Activated naive CD4-positive, alpha-beta T cell treated with anti-CD3 and anti-CD28 coated beads, Interleukin-2, amount 50 U/mL, for 72 hours (primary cell): ENCODE results near the gene WAC. TPM values are rescaled to one million over a fixed set of nuclear protein-coding genes. Genes with fewer than 3 reads are reported as not detected.
"Not testable (repeated sequence)": the region's sequence is repeated elsewhere in the genome, so short reads cannot be mapped to it uniquely, and the experiment has no call there.

Experiments
- ATAC-seq, 2 donors: fragments of 150-1000 bp; cut with Tn5 transposase; 2 replicates each; pipeline ENCODE4 v1.10.0; 2021; ENCODE audit warnings: mild to moderate bottlenecking in 2 of 2, moderate library complexity in 2 of 2
- DNase-seq, 2 donors: peaks; one replicate each; pipeline ENCODE4 v3.0.0; 2021 to 2022; ENCODE audit warnings: low spot score in 2 of 2
- H3K27ac Mint-ChIP-seq, 2 donors: one replicate each; pipeline ENCODE4 v1.8.0; 2022; ENCODE audit warnings: mild to moderate bottlenecking in 2 of 2, mixed read lengths in 2 of 2
- H3K36me3 Mint-ChIP-seq, 2 donors: one replicate each; pipeline ENCODE4 v1.8.0; 2022; ENCODE audit warnings: mixed read lengths in 2 of 2
- H3K9me3 Mint-ChIP-seq, 2 donors: one replicate each; pipeline ENCODE4 v1.8.0; 2022; ENCODE audit warnings: mixed read lengths in 2 of 2
- total RNA-seq, 2 donors: library from RNA; stranded (reverse); gene quantifications; one replicate each; pipeline ENCODE4 v1.2.3, GENCODE V29; 2022

WAC gene
- total RNA-seq, 2 donors from 2014 or later, result 119 to 120 TPM

- H3K36me3 Mint-ChIP-seq, result peaks cover 20 to 30% of the 10 kb centered on the region in 2 donors
- H3K9me3 Mint-ChIP-seq, DNase-seq, H3K27ac Mint-ChIP-seq, ATAC-seq: not testable (repeated sequence)
These were observed 76.7 kb downstream of the WAC start for GRCh38 chr10:28609636-28610035.

- Mint-ChIP-seq H3K9me3 (no peaks in the 10 kb centered on the region), H3K27ac (peak overlapping the region; percentile 36 to 77), H3K36me3 (peaks cover 20 to 40% of the 10 kb centered on the region in 2 donors)
- DNase-seq (no peak), ATAC-seq (no peak)
These were observed 80.0 kb downstream of the WAC start for GRCh38 chr10:28612877-28613276.

GRCh38 chr10:28616514-28616913, 83.6 kb downstream of the WAC start:
- Mint-ChIP-seq H3K9me3 (no peaks in the 10 kb centered on the region), H3K27ac (no peak overlapping the region), H3K36me3 (peaks cover 13 to 27% of the 10 kb centered on the region in 2 donors)
- no peak for ATAC-seq
- no peak for DNase-seq

- DNase-seq (no peak), ATAC-seq (no peak)
- Mint-ChIP-seq H3K27ac (no peak overlapping the region), H3K9me3 (no peaks in the 10 kb centered on the region), H3K36me3 (peaks cover 0 to 11% of the 10 kb centered on the region in 2 donors)
These were observed 86.5 kb downstream of the WAC start for GRCh38 chr10:28619455-28619854.

DNA sequence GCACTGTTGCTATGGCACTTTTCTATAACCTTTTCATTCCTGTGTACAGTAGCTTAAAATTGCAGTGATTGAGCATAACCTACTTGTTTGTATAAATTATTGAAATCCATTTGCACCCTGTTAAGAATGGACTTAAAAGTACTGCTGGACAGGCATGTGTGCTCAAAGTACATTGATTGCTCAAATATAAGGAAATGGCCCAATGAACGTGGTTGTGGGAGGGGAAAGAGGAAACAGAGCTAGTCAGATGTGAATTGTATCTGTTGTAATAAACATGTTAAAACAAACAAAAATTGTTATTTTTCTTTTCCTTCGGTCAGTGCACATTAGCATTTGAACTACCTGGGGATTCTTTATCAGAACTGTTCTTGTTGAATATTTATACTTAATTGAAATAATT, 87.3 kb downstream of the WAC start:
- peak overlapping the region in 1 of 2 donors; percentile 69 for H3K27ac Mint-ChIP-seq
- no peak for DNase-seq
- ATAC-seq, result no peak
- no peaks in the 10 kb centered on the region for H3K9me3 Mint-ChIP-seq
- peaks cover 0 to 8% of the 10 kb centered on the region in 2 donors for H3K36me3 Mint-ChIP-seq

DNA sequence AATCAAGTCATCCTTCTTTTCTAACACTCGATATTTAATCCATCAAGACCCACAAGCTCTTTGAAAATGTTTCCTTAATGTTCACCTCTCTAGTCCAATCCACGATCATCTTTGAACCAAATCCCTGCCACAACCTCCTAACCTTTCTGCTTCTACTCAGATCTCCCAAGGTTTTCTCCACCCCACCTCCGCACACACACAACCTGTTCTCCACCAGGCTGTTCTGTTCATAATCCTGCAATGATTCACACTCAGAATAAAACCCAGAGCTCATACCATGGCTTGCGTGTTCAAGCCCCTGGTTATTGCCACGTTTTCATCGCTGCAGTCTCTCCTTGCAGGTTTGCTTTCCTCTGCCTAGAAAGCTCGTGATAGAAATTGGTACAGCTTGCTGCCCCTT, 90.6 kb downstream of the WAC start:
- Mint-ChIP-seq H3K36me3 (no peaks in the 10 kb centered on the region), H3K27ac (no peak overlapping the region), H3K9me3 (no peaks in the 10 kb centered on the region)
- ATAC-seq, result no peak
- no peak for DNase-seq

DNA sequence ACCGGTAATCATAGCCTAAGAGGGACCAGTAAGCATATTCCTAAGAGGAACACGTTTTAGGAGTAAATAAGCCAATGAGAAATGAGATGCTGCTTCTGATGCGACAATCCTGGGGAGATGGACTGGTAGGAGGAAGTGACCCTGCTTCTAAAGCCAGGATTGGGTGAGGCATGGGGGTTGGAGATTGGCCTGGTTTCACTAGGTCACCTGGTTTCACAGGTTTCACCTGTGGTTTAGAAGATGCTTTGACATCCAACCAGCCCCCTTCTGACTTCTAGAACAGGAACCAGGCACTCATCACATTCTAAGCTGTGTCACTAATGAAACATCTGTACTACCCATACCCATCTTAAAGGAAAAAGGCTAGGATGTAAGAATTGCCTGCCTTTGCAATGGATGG, 91.4 kb downstream of the WAC start:
- no peak for DNase-seq

DNA sequence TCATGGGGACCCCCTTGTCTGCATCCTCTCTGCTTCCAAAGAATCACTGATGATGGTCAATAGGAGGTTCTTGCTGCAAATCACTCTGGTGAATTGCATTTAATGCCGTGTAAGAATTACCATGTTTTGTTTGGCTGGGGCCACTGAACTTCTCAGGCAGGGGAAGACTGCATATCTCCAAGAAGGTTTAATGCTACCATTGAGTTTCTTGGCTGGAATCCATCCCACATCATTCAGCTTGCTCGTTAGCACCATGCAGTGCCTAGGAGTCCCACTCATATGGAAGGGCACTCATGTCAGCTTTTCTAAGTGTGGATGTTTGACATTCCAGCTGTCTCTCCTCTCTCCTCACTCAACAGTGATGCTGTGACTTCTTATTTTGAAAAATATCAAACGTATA, 94.2 kb downstream of the WAC start:
- ATAC-seq (no peak), DNase-seq (no peak)
- Mint-ChIP-seq H3K27ac (no peak overlapping the region), H3K9me3 (no peaks in the 10 kb centered on the region), H3K36me3 (no peaks in the 10 kb centered on the region)

More for the DNA sequence above, 91.4 kb downstream of the WAC start:
- H3K9me3 Mint-ChIP-seq, result no peaks in the 10 kb centered on the region
- no peaks in the 10 kb centered on the region for H3K36me3 Mint-ChIP-seq
- no peak for ATAC-seq
- H3K27ac Mint-ChIP-seq, result no peak overlapping the region

GRCh38 chr10:28628184-28628893, 95.4 kb downstream of the WAC start:
- H3K9me3 Mint-ChIP-seq, result no peaks in the 10 kb centered on the region
- H3K27ac Mint-ChIP-seq, result peak overlapping the region in 1 of 2 donors; percentile 23
- DNase-seq, result peak; percentile 61 to 81
- H3K36me3 Mint-ChIP-seq, result no peaks in the 10 kb centered on the region
- peak; percentile 79 to 89 for ATAC-seq

- ATAC-seq (no peak), DNase-seq (no peak)
- Mint-ChIP-seq H3K27ac (no peak overlapping the region), H3K9me3 (no peaks in the 10 kb centered on the region), H3K36me3 (no peaks in the 10 kb centered on the region)
These were observed 99.1 kb downstream of the WAC start for GRCh38 chr10:28631896-28632583.

GRCh38 chr10:28632584-28632945, 99.6 kb downstream of the WAC start:
- ATAC-seq (no peak), DNase-seq (no peak)
- Mint-ChIP-seq H3K36me3 (no peaks in the 10 kb centered on the region), H3K9me3 (no peaks in the 10 kb centered on the region), H3K27ac (no peak overlapping the region)

DNA sequence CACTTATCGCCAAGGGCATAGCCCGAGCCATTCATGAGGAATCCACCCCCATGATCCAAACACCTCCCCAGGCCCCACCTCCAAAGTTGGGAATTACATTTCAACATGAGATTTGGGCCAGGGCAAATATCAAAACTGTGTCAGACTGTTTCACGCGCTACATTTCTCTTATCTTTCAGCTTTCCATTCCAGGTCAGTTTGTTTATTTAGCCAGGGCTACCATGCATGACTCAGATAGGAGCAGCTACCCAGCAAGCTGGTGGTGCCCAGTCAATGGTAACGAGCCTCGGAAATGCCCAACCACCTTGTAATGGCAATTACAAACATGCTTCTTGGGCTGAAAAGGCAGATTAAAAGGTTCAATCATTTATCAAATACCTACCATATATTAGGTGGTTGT, 100.8 kb downstream of the WAC start:
- ATAC-seq, result no peak
- no peak overlapping the region for H3K27ac Mint-ChIP-seq
- no peaks in the 10 kb centered on the region for H3K9me3 Mint-ChIP-seq
- no peak for DNase-seq
- no peaks in the 10 kb centered on the region for H3K36me3 Mint-ChIP-seq

DNA sequence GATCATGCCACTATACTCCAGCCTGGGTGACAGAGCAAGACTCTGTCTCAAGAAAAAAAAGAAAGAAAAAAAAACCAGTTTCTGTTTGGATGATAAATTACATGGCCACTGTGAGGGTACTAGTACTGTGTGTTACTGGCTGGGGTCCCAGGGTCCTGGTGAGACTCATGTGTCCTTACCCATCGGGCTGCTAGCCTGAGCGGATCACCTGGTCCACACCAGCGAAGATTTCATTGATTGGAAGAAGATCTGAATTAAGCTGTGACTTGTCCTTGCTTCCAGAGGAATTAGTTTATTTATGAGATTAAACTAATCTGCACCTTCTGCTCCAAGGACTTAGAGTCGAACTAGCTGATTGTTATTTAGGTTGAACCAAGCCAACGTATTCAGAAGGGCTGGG, 104.4 kb downstream of the WAC start:
- DNase-seq, result no peak
- no peak overlapping the region for H3K27ac Mint-ChIP-seq
- ATAC-seq, result no peak
- no peaks in the 10 kb centered on the region for H3K9me3 Mint-ChIP-seq
- no peaks in the 10 kb centered on the region for H3K36me3 Mint-ChIP-seq

DNA sequence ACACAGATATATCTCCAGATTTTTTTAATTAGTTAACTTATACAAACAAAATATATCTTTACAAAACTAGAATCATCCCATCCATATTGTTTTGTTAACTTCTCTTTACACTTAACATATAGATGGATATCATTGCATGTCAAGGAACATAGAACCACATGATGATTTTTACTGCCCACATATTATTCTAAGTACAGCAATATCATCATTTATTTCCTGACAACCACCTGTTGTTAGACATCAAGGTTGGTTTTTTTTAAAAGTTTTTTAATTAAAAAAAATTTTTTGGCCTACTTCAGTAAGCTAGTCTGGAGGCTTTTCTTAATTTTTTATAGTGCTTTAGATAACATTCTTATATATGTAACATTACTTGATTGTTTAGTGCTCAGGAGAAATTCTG, 105.5 kb downstream of the WAC start:
- H3K27ac Mint-ChIP-seq, result no peak overlapping the region
- ATAC-seq (no peak), DNase-seq (no peak)
- H3K9me3 Mint-ChIP-seq, result no peaks in the 10 kb centered on the region
- H3K36me3 Mint-ChIP-seq, result no peaks in the 10 kb centered on the region

- no peaks in the 10 kb centered on the region for H3K9me3 Mint-ChIP-seq
- DNase-seq (no peak), ATAC-seq (no peak)
- H3K36me3 Mint-ChIP-seq, result no peaks in the 10 kb centered on the region
- H3K27ac Mint-ChIP-seq, result no peak overlapping the region
These were observed 107.6 kb downstream of the WAC start for GRCh38 chr10:28640551-28640950.

DNA sequence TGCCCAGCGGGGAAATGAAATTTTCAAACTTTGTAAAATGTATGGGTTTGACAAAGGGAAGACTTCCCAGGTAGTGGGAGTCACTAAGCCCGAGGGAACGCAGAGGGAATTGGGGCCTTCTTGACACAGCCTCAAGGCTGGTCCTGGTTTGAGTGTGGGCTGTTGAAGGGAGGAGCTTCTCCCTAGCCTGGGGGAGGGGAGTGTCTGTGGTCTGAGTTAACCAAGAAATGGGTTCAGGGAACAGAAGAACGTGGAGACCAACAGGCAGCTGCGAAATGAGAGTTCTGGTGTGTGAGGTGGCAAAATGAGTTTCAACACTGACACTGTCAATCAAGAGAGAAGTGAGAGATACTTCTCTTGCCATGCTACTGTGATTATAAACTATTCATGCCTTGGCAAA, 111.7 kb downstream of the WAC start:
- no peak overlapping the region for H3K27ac Mint-ChIP-seq
- no peaks in the 10 kb centered on the region for H3K9me3 Mint-ChIP-seq
- DNase-seq (no peak), ATAC-seq (no peak)
- no peaks in the 10 kb centered on the region for H3K36me3 Mint-ChIP-seq

DNA sequence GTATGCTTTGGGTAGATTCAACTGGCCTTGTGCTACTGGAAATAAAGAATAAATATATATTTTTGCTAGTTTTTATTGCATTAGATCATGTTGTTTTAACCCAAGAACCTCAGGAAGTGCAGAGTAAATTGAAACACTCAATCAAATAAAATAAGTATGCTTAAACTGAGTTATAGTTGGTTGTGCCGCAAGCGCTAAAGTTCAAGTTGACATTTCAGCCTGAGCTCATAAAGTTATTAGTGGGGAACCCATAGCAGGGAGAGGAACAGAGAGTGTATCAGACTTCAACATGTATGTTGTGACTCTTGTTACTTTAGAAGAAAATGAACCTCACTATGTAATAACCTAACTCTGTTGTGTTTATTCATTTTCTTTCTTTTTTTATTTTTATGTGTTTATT, 119.2 kb downstream of the WAC start:
- Mint-ChIP-seq H3K27ac (no peak overlapping the region), H3K36me3 (no peaks in the 10 kb centered on the region), H3K9me3 (no peaks in the 10 kb centered on the region)
- DNase-seq (no peak), ATAC-seq (no peak)

DNA sequence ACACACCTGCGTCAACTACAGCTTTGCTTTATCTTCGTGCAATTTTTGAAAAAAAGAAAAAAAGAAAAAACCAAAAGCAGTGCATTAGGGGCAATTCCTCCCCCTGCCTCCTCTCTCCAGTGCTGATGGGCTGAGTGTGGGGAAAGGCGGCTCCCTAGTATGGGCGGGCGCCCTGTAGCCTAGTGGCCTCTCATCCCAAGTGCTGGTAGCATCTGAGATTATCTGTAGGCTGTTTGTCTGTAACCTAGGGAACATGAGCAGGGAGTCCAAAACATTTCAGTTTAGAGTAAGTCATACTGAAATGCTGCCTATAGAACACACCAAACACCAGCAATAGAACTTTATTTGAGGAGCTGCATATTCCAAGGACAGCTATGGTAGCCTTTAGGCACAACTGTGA, 119.8 kb downstream of the WAC start:
- DNase-seq, result no peak
- ATAC-seq, result no peak
- no peaks in the 10 kb centered on the region for H3K9me3 Mint-ChIP-seq
- no peaks in the 10 kb centered on the region for H3K36me3 Mint-ChIP-seq
- H3K27ac Mint-ChIP-seq, result no peak overlapping the region
